Aortic smooth muscle cell (primary cell): Measurements from ENCODE around the gene SUB1. TPM values are rescaled to one million over a fixed set of nuclear protein-coding genes. Genes with fewer than 3 reads are reported as not detected.

Experiments used
- total RNA-seq: library from RNA; depleted of rRNA; stranded (reverse); fragments of >200 nt; gene quantifications from 2 replicates; pipeline ENCODE4 v1.2.3, GENCODE V29; 2014

SUB1 gene
- total RNA-seq, result 90.9 and 171 TPM in 2 replicates

GRCh38 chr5:32585446-32586275 lies at the start of gene SUB1:
Gene SUB1 (plus strand): TSS chr5:32585557. CDS start chr5:32588513, 2,956 bp downstream.

Other genes with a start within 250 kb of the SUB1 start
- gene ZFR, start 140.8 kb upstream of the SUB1 start, total RNA-seq, result 86.9 and 95.0 TPM in 2 replicates
- gene NPR3, start 125.8 kb downstream of the SUB1 start, total RNA-seq, result 24.3 and 39.2 TPM in 2 replicates